ENCODE data around the gene TOR1AIP1.

DNA sequence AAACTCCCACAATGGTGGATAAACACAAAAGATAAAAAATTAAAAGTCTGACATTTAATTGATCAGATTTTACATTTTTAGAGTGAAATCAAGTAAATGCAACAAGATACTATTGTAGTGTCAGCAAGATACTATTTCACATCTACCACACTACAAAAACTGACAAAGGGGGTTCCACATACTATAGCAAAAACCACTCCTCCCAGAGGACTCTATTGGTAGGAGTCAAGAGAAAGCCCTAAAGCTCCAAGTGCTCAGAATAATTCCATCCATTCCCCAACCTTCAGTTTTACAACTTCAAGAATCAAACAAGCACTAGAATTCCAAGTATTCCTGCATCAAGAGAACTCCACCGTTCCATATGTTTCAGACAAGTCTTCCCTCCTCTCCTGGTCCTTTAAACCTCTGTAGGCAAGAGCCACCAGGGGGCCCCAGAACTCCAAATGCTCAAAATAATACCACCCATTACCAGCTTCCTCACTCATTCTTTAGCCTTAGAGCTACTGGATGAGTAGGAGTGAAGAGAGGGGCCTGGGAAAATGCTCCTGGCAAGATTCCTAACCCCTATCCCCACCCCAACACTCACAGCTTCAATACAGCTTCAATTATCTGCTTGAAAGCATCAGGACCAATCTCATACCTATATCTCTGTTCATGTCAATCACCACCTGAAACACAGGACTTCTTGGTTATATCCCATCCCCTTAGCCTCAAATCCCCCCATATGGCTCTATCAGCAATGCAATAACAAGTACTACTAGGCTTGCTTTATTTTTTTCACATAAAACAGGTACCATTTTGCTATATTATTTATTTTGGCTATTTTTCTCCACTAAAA lies 14.4 kb upstream of the TOR1AIP1 start:
- no peak for TF ChIP-seq POLR2A (IDR thresholded peaks at IDR 0.05)
- peak in 1 of 3 donors; percentile 7 for TF ChIP-seq POLR2AphosphoS5 (IDR thresholded peaks at IDR 0.05)
- TF ChIP-seq, protein P1, sequence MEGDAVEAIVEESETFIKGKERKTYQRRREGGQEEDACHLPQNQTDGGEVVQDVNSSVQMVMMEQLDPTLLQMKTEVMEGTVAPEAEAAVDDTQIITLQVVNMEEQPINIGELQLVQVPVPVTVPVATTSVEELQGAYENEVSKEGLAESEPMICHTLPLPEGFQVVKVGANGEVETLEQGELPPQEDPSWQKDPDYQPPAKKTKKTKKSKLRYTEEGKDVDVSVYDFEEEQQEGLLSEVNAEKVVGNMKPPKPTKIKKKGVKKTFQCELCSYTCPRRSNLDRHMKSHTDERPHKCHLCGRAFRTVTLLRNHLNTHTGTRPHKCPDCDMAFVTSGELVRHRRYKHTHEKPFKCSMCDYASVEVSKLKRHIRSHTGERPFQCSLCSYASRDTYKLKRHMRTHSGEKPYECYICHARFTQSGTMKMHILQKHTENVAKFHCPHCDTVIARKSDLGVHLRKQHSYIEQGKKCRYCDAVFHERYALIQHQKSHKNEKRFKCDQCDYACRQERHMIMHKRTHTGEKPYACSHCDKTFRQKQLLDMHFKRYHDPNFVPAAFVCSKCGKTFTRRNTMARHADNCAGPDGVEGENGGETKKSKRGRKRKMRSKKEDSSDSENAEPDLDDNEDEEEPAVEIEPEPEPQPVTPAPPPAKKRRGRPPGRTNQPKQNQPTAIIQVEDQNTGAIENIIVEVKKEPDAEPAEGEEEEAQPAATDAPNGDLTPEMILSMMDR (IDR thresholded peaks at IDR 0.05 in 8 of 11, conservative IDR thresholded peaks at IDR 0.05 in 3 of 11), result peak; percentile 33 to 76 (median 66)
